Endothelial cell of umbilical vein (primary cell): ENCODE measurements around the gene PKNOX1. TPM values are rescaled to one million over a fixed set of nuclear protein-coding genes. Genes with fewer than 3 reads are reported as not detected.

Source experiments
- BruUV-seq: library from RNA; stranded (reverse); fragments of 400-500 nt; replicated peaks from 2 replicates; lab custom pipeline; 2021; lab: Mats Ljungman, UMichigan
- CTCF ChIA-PET: fragments of 300-600, 350-600 bp; sonication (Branson Sonifier 250); formaldehyde crosslinking; loops from one replicate; lab custom pipeline; 2021; ENCODE audit warnings: antibody characterized with exemption, inconsistent platforms; lab: Charles Lee
- POLR2A ChIA-PET: fragments of 300-600, 350-600 bp; sonication (Branson Sonifier 250); formaldehyde crosslinking; loops from one replicate; lab custom pipeline; 2021; ENCODE audit warnings: antibody characterized with exemption, inconsistent platforms; lab: Charles Lee
- DNase-seq: peaks from one replicate; pipeline ENCODE4 v3.0.0-alpha.2; 2011; ENCODE audit warnings: low read depth, low spot score
- FAIRE-seq: peaks from 2 replicates; lab custom pipeline; 2011; peaks lifted over from hg19 to GRCh38; lab: Jason Lieb, UNC
- H2AFZ ChIP-seq: 2 replicates; pipeline ENCODE4 v1.6.0; 2012; ENCODE audit warnings: low read depth, low read length, control low read depth, inconsistent platforms
- H3K27ac ChIP-seq: 2 replicates; pipeline ENCODE4 v1.5.1; 2011; ENCODE audit warnings: low read depth, mild to moderate bottlenecking, control low read depth, low read length, moderate library complexity; ENCODE audit not compliant: insufficient read depth
- H3K27me3 ChIP-seq, 2 experiments: 2 replicates each; pipeline versions ENCODE4 v1.6.0 to v1.6.1; 2011; ENCODE audit warnings: low read length in 2 of 2, mixed read lengths in 1 of 2; ENCODE audit not compliant: control insufficient read depth in 2 of 2, insufficient read depth in 2 of 2
- H3K36me3 ChIP-seq, 2 experiments: 2 replicates in 1 of 2; 3 replicates in 1 of 2; pipeline ENCODE4 v1.5.1; 2011; ENCODE audit warnings: low read length in 2 of 2, mild to moderate bottlenecking in 1 of 2, moderate library complexity in 1 of 2; ENCODE audit not compliant: control insufficient read depth in 2 of 2, insufficient read depth in 2 of 2; ENCODE audit errors: extremely low read depth in 1 of 2
- H3K4me1 ChIP-seq: 3 replicates; pipeline ENCODE4 v1.5.1; 2011; ENCODE audit warnings: mild to moderate bottlenecking, low read length; ENCODE audit not compliant: control insufficient read depth, insufficient read depth; ENCODE audit errors: extremely low read depth
- H3K4me2 ChIP-seq: 2 replicates; pipeline ENCODE4 v1.6.1; 2011; ENCODE audit warnings: low read length, control low read depth, mixed read lengths; ENCODE audit not compliant: insufficient read depth
- H3K4me3 ChIP-seq, 3 experiments: fragments of 200-600 bp in 1 of 3; sonication (generic), shearing (Covaris generic) in 1 of 3; replicated peaks in 1 of 3; 2 replicates each; pipeline ENCODE4 v1.5.1; 2011 to 2016; ENCODE audit warnings: control low read depth in 3 of 3, low read length in 3 of 3, mild to moderate bottlenecking in 2 of 3, inconsistent platforms in 1 of 3, low read depth in 1 of 3, moderate library complexity in 1 of 3; ENCODE audit not compliant: insufficient read depth in 1 of 3
- H3K79me2 ChIP-seq: 2 replicates; pipeline ENCODE4 v1.6.0; 2012; ENCODE audit warnings: low read length, inconsistent platforms; ENCODE audit not compliant: control insufficient read depth, insufficient read depth
- H3K9ac ChIP-seq: replicated peaks from 2 replicates; pipeline ENCODE3; 2011; ENCODE audit warnings: low read length, control low read depth; ENCODE audit not compliant: insufficient read depth; ENCODE audit errors: extremely low read depth
- H3K9me1 ChIP-seq: replicated peaks from 3 replicates; pipeline ENCODE4 v1.6.0; 2011; ENCODE audit warnings: mild to moderate bottlenecking, low read length; ENCODE audit not compliant: control insufficient read depth, insufficient read depth; ENCODE audit errors: extremely low read depth
- H3K9me3 ChIP-seq: replicated peaks from 2 replicates; pipeline ENCODE4 v1.5.1; 2012; ENCODE audit warnings: low read length, inconsistent platforms; ENCODE audit not compliant: control insufficient read depth, insufficient read depth
- H4K20me1 ChIP-seq: replicated peaks from 2 replicates; pipeline ENCODE3; 2011; ENCODE audit warnings: mild to moderate bottlenecking, low read length; ENCODE audit not compliant: control insufficient read depth, insufficient read depth; ENCODE audit errors: extremely low read depth
- EZH2 ChIP-seq: IDR thresholded peaks from 2 replicates; pipeline ENCODE4 v1.6.1; 2012; ENCODE audit warnings: borderline replicate concordance, low read depth, mild to moderate bottlenecking, moderate library complexity, low read length, inconsistent platforms; ENCODE audit not compliant: severe bottlenecking
- FOS ChIP-seq: IDR thresholded peaks from 2 replicates; pipeline ENCODE4 v1.6.1; 2011; ENCODE audit warnings: mild to moderate bottlenecking, low read length, moderate library complexity, borderline replicate concordance; ENCODE audit not compliant: insufficient read depth
- GATA2 ChIP-seq: IDR thresholded peaks from 2 replicates; pipeline ENCODE4 v1.7.0; 2011; ENCODE audit warnings: low read depth, mild to moderate bottlenecking, moderate library complexity, mixed read lengths, low read length; ENCODE audit not compliant: insufficient read length, insufficient read depth
- JUN ChIP-seq: IDR thresholded peaks from 2 replicates; pipeline ENCODE4 v1.6.1; 2011; ENCODE audit warnings: borderline replicate concordance, low read depth; ENCODE audit not compliant: insufficient read length, insufficient read depth
- MAX ChIP-seq: IDR thresholded peaks from 2 replicates; pipeline ENCODE4 v1.6.1; 2011; ENCODE audit not compliant: insufficient read depth, insufficient read length
- MYC ChIP-seq: IDR thresholded peaks from one replicate; pipeline ENCODE4 v1.6.1; 2011; ENCODE audit warnings: mild to moderate bottlenecking, low read depth, low read length
- POLR2A ChIP-seq: IDR thresholded peaks from 2 replicates; pipeline ENCODE4 v1.6.1; 2012; ENCODE audit warnings: low read depth, mild to moderate bottlenecking, control low read depth, low read length
- POLR2AphosphoS5 ChIP-seq: IDR thresholded peaks from 2 replicates; pipeline ENCODE4 v1.6.1; 2012; ENCODE audit warnings: low read depth, mild to moderate bottlenecking, control low read depth, low read length, moderate library complexity; ENCODE audit not compliant: insufficient read depth
- dilution Hi-C: fragments of 300-500 bp; cut with MboI; formaldehyde crosslinking; loops from one replicate; pipeline ENCODE4 v1.15.0; 2019; ENCODE audit warnings: low sequenced_read_pairs; ENCODE audit not compliant: extremely low pct_ligation_motif_present
- intact Hi-C: fragments of 100-400 bp; cut with micrococcal nuclease; formaldehyde crosslinking; loops from one replicate; pipeline ENCODE4 v1.10.0; 2022
- polyA plus RNA-seq, 4 experiments: library from polyadenylated mRNA; depleted of rRNA in 3 of 4; stranded (reverse) in 3 of 4; unstranded in 1 of 4; fragments of >200 nt; gene quantifications; 2 replicates each; pipeline versions ENCODE4 v1.2.1 to v1.2.3, GENCODE V29; 2011 to 2012; ENCODE audit warnings: missing spikeins in 1 of 4
- total RNA-seq: library from RNA; stranded (reverse); gene quantifications from 2 replicates; pipeline ENCODE4 v1.2.3, GENCODE V29; 2021
- TF ChIP-seq, protein P1 (sequence below), 2 donors: IDR thresholded peaks; 1 replicate in 1 of 2; 2 replicates in 1 of 2; pipeline ENCODE4 v1.5.1; 2011; ENCODE audit warnings: low read length in 2 of 2, mild to moderate bottlenecking in 2 of 2, moderate library complexity in 2 of 2, control low read depth in 1 of 2, inconsistent platforms in 1 of 2, low read depth in 1 of 2; ENCODE audit not compliant: insufficient read depth in 1 of 2; ENCODE audit errors: extremely low read depth in 1 of 2

Gene PKNOX1
- total and polyA plus RNA-seq, 2 donors (not counting 3 experiments of a cell fraction or from before 2014, with no cell fraction given): 16.6 to 23.6 TPM

DNA sequence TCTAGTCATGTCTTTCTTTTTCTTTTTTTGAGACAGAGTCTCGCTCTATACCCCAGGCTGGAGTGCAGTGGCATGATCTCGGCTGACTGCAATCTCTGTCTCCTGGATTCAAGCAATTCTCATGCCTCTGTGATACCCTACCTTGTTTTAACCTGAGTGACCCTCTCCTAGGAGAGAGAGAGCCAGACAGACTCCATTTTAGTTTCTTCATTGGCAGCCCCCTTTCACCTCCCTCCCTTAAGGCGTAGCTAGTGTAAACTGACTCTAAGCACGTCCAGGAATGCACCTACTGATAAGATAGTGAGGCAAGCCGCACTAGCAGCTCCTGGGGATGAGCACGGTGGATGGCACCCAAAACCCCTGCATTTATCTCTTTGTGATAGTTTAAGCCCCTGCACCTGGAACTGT is 5.2 kb upstream of the PKNOX1 start:
- DNase-seq (no peak), FAIRE-seq (no peak)
- CTCF ChIA-PET: no interaction called here

More for the DNA sequence above, 5.2 kb upstream of the PKNOX1 start:
- H2AFZ ChIP-seq: no peak overlapping the region
- intact Hi-C loops (no loop called here), dilution Hi-C loops (no loop called here)
- H3K27ac ChIP-seq: no peak overlapping the region
- POLR2A ChIA-PET: no interaction called here
- H4K20me1 ChIP-seq: no peaks in the 10 kb centered on the region
- TF ChIP-seq JUN (no peak), POLR2A (no peak), GATA2 (no peak), FOS (no peak), EZH2 (no peak), POLR2AphosphoS5 (no peak), MAX (no peak), MYC (no peak)
- TF ChIP-seq, protein P1, sequence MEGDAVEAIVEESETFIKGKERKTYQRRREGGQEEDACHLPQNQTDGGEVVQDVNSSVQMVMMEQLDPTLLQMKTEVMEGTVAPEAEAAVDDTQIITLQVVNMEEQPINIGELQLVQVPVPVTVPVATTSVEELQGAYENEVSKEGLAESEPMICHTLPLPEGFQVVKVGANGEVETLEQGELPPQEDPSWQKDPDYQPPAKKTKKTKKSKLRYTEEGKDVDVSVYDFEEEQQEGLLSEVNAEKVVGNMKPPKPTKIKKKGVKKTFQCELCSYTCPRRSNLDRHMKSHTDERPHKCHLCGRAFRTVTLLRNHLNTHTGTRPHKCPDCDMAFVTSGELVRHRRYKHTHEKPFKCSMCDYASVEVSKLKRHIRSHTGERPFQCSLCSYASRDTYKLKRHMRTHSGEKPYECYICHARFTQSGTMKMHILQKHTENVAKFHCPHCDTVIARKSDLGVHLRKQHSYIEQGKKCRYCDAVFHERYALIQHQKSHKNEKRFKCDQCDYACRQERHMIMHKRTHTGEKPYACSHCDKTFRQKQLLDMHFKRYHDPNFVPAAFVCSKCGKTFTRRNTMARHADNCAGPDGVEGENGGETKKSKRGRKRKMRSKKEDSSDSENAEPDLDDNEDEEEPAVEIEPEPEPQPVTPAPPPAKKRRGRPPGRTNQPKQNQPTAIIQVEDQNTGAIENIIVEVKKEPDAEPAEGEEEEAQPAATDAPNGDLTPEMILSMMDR (IDR thresholded peaks at IDR 0.05; ENCODE audit: extremely low read depth in 1 of 2, insufficient read depth in 1 of 2, low read depth in 1 of 2, low read length in 2 of 2): no peak
- H3K27me3 ChIP-seq: no peaks in the 10 kb centered on the region
- no peak overlapping the region for H3K4me2 ChIP-seq
- H3K9ac ChIP-seq: no peak overlapping the region
- H3K36me3 ChIP-seq: no peaks in the 10 kb centered on the region
- H3K4me1 ChIP-seq: peaks cover 3% of the 10 kb centered on the region
- no TSS peak for BruUV-seq
- no peak overlapping the region for H3K4me3 ChIP-seq
- H3K79me2 ChIP-seq: no peaks in the 10 kb centered on the region
- H3K9me1 ChIP-seq: no peaks in the 10 kb centered on the region
- H3K9me3 ChIP-seq: no peaks in the 10 kb centered on the region
